Measurements from ENCODE around the gene GIPC3. TPM values are rescaled to one million over a fixed set of nuclear protein-coding genes. Genes with fewer than 3 reads are reported as not detected.
A peak's percentile ranks its signal among the peaks of the same experiment; 100 is the strongest.
"Not testable (repeated sequence)": the region's sequence is repeated elsewhere in the genome, so short reads cannot be mapped to it uniquely, and the experiment has no call there.

Gene GIPC3
- total RNA-seq, 1 donor from 2014 or later, result 6.1 TPM

DNA sequence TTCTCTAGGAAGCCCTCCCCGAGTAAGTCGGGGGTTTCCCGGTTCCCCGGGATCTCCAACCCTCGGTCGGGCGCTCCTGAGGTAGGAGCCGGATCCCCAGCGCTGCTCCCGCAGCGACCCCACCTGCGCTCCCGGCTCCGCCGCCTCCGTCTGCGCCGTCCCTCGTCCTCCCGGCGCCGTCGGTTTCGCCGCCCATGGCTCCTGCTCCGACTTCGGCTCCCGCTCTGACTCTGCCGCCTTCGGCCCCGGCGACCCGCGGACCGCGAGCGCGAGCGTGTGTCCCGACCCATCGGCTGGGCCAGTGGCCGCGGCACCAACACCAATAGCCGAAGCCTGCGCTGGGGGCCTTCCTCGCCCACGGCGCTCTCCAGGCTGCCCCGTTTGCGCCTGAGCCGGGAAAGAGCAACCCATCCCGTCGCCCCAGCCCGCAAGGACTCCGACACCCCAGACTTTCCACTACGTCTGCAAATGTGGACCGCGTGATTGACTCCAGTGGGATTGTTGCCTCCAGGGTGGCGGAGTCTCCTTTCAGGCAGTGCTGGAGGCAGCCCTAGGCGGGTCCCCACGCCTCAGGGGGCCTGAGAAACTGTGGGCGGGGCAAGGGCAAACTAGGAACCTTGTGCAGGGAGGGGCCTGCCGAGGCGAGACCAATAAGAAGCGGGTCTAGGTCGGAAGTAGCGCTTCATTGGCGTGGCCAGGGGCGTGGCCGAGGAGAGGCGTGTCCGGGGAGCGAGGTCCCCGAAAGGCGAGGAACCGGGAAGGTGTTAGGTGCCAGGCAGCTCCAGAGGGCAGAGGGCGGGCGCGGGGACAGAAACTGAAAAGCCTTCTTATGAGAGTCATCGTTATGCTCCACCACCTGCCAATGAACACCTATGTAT lies 41.4 kb downstream of the GIPC3 start, which contains the start of gene CACTIN:
Gene CACTIN (minus strand): TSS at position 318 of the 878 bp plus-strand sequence. CDS start 28 bp downstream, at position 290.
- intact Hi-C loops (cut with DNase I), result loop anchor here (1.0 to 2.0 kb wide), 4 partner anchors 54 to 844 kb away; partner anchors contain the start of genes FZR1, HMG20B, PIP5K1C and SGTA
- Histone ChIP-seq H3K36me3 (peaks cover 17 to 33% of the 10 kb centered on the region in 2 donors), H3K9me3 (no peaks in the 10 kb centered on the region), H3K27me3 (no peaks in the 10 kb centered on the region), H3K27ac (peak within 1 kb of the TSS; percentile 91 to 93), H3K4me1 (peaks cover 10 to 15% of the 10 kb centered on the region in 2 donors), H3K4me3 (peak within 1 kb of the TSS; percentile 74 to 94)
- TF ChIP-seq, protein P1, sequence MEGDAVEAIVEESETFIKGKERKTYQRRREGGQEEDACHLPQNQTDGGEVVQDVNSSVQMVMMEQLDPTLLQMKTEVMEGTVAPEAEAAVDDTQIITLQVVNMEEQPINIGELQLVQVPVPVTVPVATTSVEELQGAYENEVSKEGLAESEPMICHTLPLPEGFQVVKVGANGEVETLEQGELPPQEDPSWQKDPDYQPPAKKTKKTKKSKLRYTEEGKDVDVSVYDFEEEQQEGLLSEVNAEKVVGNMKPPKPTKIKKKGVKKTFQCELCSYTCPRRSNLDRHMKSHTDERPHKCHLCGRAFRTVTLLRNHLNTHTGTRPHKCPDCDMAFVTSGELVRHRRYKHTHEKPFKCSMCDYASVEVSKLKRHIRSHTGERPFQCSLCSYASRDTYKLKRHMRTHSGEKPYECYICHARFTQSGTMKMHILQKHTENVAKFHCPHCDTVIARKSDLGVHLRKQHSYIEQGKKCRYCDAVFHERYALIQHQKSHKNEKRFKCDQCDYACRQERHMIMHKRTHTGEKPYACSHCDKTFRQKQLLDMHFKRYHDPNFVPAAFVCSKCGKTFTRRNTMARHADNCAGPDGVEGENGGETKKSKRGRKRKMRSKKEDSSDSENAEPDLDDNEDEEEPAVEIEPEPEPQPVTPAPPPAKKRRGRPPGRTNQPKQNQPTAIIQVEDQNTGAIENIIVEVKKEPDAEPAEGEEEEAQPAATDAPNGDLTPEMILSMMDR (IDR thresholded peaks at IDR 0.05), result no peak
- peak; percentile 94 to 99 for DNase-seq (ENCODE audit: low spot score in 2 of 2)

GRCh38 chr19:3627351-3627723 lies 42.1 kb downstream of the GIPC3 start:
- Histone ChIP-seq H3K27me3 (no peaks in the 10 kb centered on the region), H3K27ac (peak overlapping the region; percentile 38 to 93), H3K36me3 (peaks cover 19 to 34% of the 10 kb centered on the region in 2 donors), H3K4me3 (peak overlapping the region in 1 of 2 donors; percentile 33), H3K9me3 (no peaks in the 10 kb centered on the region), H3K4me1 (peaks cover 10 to 15% of the 10 kb centered on the region in 2 donors)
- intact Hi-C loops (cut with DNase I), result loop anchor here (1.0 to 2.0 kb wide), 4 partner anchors 55 to 845 kb away; partner anchors contain the start of genes FZR1, HMG20B, PIP5K1C and SGTA
- DNase-seq (ENCODE audit: low spot score in 2 of 2), result no peak
- TF ChIP-seq, protein P1 (IDR thresholded peaks at IDR 0.05), result no peak

- H3K27ac ChIP-seq; DNase-seq (ENCODE audit: low spot score in 2 of 2); intact Hi-C loops (cut with DNase I); H3K27me3 ChIP-seq; H3K9me3 ChIP-seq; H3K4me3 ChIP-seq: not testable (repeated sequence)
- peaks cover 23 to 25% of the 10 kb centered on the region in 2 donors for H3K36me3 ChIP-seq
- peaks cover 10 to 15% of the 10 kb centered on the region in 2 donors for H3K4me1 ChIP-seq
Measured at GRCh38 chr19:3628766-3629165, 43.5 kb downstream of the GIPC3 start.

DNA sequence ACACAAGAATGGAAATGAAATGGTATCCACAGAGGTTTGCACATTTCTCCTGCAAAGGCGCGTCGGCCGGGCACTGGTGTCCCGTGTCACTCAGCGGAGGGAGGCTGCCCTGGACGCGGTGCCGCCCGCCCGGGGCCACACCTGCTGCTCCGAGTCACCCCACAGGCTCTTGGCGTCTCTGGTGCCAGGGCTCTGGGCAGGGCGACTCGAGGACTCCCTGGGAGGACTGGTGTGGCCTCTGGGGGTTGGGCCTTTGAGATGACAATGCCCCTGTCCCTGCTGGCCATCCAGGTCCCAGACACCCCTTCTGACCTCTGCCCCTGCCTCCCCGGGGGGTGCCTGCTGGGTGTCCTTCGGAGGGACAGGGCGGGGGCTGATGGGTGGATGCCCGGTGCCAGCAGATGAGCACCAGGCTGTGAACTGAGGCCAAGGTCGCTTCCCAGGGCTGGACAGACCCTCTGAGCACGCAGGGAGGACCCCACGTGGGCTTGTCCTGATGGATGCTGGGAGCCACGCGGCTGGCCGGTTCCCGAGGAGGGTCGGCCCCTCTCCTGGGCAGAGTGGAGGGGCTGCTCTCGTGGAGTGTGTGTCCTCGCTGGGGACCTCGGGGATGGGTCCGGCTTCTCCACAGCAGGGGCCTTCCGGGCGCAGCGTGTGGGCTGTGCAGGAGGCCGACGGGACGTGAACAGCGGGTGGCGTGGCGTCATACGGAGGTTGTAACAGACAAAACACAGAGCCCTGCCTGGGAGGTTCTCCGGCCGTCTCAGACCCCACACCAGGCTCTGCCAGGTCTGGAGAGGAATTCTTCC lies 46.0 kb downstream of the GIPC3 start:
- intact Hi-C loops (cut with DNase I), result no loop called here

GRCh38 chr19:3632098-3632497 lies 46.8 kb downstream of the GIPC3 start:
- peaks cover 0 to 2% of the 10 kb centered on the region in 2 donors for H3K4me1 ChIP-seq
- H3K27ac ChIP-seq, result no peak overlapping the region
- no peaks in the 10 kb centered on the region for H3K9me3 ChIP-seq
- H3K4me3 ChIP-seq, result no peak overlapping the region
- intact Hi-C loops (cut with DNase I), result no loop called here
- no peaks in the 10 kb centered on the region for H3K27me3 ChIP-seq
- no peak for DNase-seq (ENCODE audit: low spot score in 2 of 2)
- peaks cover 26 to 40% of the 10 kb centered on the region in 2 donors for H3K36me3 ChIP-seq
- TF ChIP-seq, protein P1 (IDR thresholded peaks at IDR 0.05), result no peak

More for the DNA sequence above, 46.0 kb downstream of the GIPC3 start:
- no peaks in the 10 kb centered on the region for H3K27me3 ChIP-seq
- H3K4me1 ChIP-seq, result peaks cover 0 to 2% of the 10 kb centered on the region in 2 donors
- H3K27ac ChIP-seq, result no peak overlapping the region
- TF ChIP-seq, protein P1 (IDR thresholded peaks at IDR 0.05), result no peak
- no peak for DNase-seq (ENCODE audit: low spot score in 2 of 2)
- H3K36me3 ChIP-seq, result peaks cover 26 to 32% of the 10 kb centered on the region in 2 donors
- no peak overlapping the region for H3K4me3 ChIP-seq
- no peaks in the 10 kb centered on the region for H3K9me3 ChIP-seq
